Breast epithelium (tissue), 4 donors: Measurements from ENCODE around the gene SLC35E4. TPM values are rescaled to one million over a fixed set of nuclear protein-coding genes. Genes with fewer than 3 reads are reported as not detected.

ENCODE experiments used
- DNase-seq, 2 donors: peaks; one replicate each; pipeline ENCODE4 v3.0.0-alpha.2; 2019; ENCODE audit warnings: low spot score in 2 of 2
- H3K27ac ChIP-seq, 2 donors: fragments of 200-600 bp; sonication (generic) in 1 of 2; one replicate each; pipeline ENCODE4 v1.5.1; 2016 to 2019; ENCODE audit warnings: mild to moderate bottlenecking in 1 of 2
- H3K27me3 ChIP-seq, 2 donors: fragments of 200-600 bp; sonication (generic) in 1 of 2; one replicate each; pipeline versions ENCODE4 v1.5.1 to v1.6.0; 2017 to 2019; ENCODE audit warnings: control low read depth in 1 of 2, mild to moderate bottlenecking in 1 of 2
- H3K36me3 ChIP-seq: fragments of 200-600 bp; one replicate; pipeline ENCODE4 v1.5.1; 2019
- H3K4me1 ChIP-seq, 2 donors: fragments of 200-600 bp; sonication (generic); one replicate each; pipeline ENCODE4 v1.5.1; 2016 to 2019; ENCODE audit warnings: control low read depth in 1 of 2
- H3K4me3 ChIP-seq, 3 donors: fragments of 200-600 bp; sonication (generic); 1 replicate in 2 of 3; 2 replicates in 1 of 3; pipeline ENCODE4 v1.5.1; 2016 to 2019; ENCODE audit warnings: mild to moderate bottlenecking in 3 of 3, moderate library complexity in 2 of 3
- H3K9me3 ChIP-seq, 2 donors: fragments of 200-600 bp; sonication (generic) in 1 of 2; one replicate each; pipeline ENCODE4 v1.5.1; 2016 to 2019; ENCODE audit warnings: control low read depth in 1 of 2
- CTCF ChIP-seq, 3 donors: fragments of 450-650 bp; IDR thresholded peaks; one replicate each; pipeline ENCODE4 v1.5.1; 2016 to 2017; ENCODE audit warnings: antibody characterized with exemption in 3 of 3, mild to moderate bottlenecking in 3 of 3, moderate library complexity in 3 of 3
- POLR2A ChIP-seq: fragments of 450-650 bp; IDR thresholded peaks from one replicate; pipeline ENCODE4 v1.6.1; 2016; ENCODE audit warnings: antibody characterized with exemption, mild to moderate bottlenecking, moderate library complexity
- POLR2AphosphoS5 ChIP-seq, 3 donors: sonication (generic); formaldehyde crosslinking; IDR thresholded peaks; one replicate each; pipeline ENCODE4 v1.6.1; 2017; ENCODE audit warnings: antibody characterized with exemption in 3 of 3
- intact Hi-C: fragments of 100-400 bp; cut with DNase I; formaldehyde crosslinking; loops from one replicate; pipeline ENCODE4 v1.15.1; 2023; ENCODE audit warnings: low total_unique reads
- total RNA-seq, 3 donors: library from RNA; depleted of rRNA; stranded (reverse); fragments of >200 nt; gene quantifications; one replicate each; pipeline ENCODE4 v1.1.0, GENCODE V29; 2016

The SLC35E4 gene
- total RNA-seq, 3 donors from 2014 or later = 3.4 to 8.5 (median 4.8) TPM

GRCh38 chr22:30694171-30694639 is 58.6 kb downstream of the SLC35E4 start:
- H3K9me3 ChIP-seq = no peaks in the 10 kb centered on the region
- H3K4me1 ChIP-seq = no peaks in the 10 kb centered on the region
- TF ChIP-seq POLR2A (no peak), POLR2AphosphoS5 (IDR thresholded peaks at IDR 0.05) (no peak), CTCF (IDR thresholded peaks at IDR 0.05) (no peak)
- no peaks in the 10 kb centered on the region for H3K36me3 ChIP-seq
- no peaks in the 10 kb centered on the region for H3K27me3 ChIP-seq
- H3K27ac ChIP-seq = peak overlapping the region; percentile 88
- intact Hi-C loops = no loop called here
- peak; percentile 60 to 65 for DNase-seq
- peak overlapping the region; percentile 51 to 81 (median 71) for H3K4me3 ChIP-seq

GRCh38 chr22:30694640-30695350 is 59.2 kb downstream of the SLC35E4 start, which contains the start of gene OSBP2:
Gene OSBP2, plus strand, starts transcription at chr22:30694874. Its CDS starts 36 bp downstream, at chr22:30694910.
- Histone ChIP-seq H3K27me3 (no peaks in the 10 kb centered on the region), H3K4me3 (peak within 1 kb of the TSS; percentile 51 to 81 (median 71)), H3K27ac (peak within 1 kb of the TSS; percentile 88), H3K4me1 (no peaks in the 10 kb centered on the region), H3K9me3 (no peaks in the 10 kb centered on the region), H3K36me3 (no peaks in the 10 kb centered on the region)
- intact Hi-C loops = no loop called here
- DNase-seq = no peak
- TF ChIP-seq POLR2A (no peak), POLR2AphosphoS5 (IDR thresholded peaks at IDR 0.05) (no peak), CTCF (IDR thresholded peaks at IDR 0.05) (no peak)

GRCh38 chr22:30695351-30695851 is 59.8 kb downstream of the SLC35E4 start:
- H3K9me3 ChIP-seq = no peaks in the 10 kb centered on the region
- peak overlapping the region; percentile 51 to 81 (median 71) for H3K4me3 ChIP-seq
- DNase-seq = no peak
- no peaks in the 10 kb centered on the region for H3K27me3 ChIP-seq
- no peaks in the 10 kb centered on the region for H3K4me1 ChIP-seq
- H3K27ac ChIP-seq = peak overlapping the region; percentile 51 to 69
- H3K36me3 ChIP-seq = no peaks in the 10 kb centered on the region
- intact Hi-C loops = no loop called here
- TF ChIP-seq CTCF (IDR thresholded peaks at IDR 0.05) (no peak), POLR2A (no peak), POLR2AphosphoS5 (IDR thresholded peaks at IDR 0.05) (no peak)

GRCh38 chr22:30695871-30696655 is 60.5 kb downstream of the SLC35E4 start:
- DNase-seq = no peak
- H3K9me3 ChIP-seq = no peaks in the 10 kb centered on the region
- intact Hi-C loops = no loop called here
- no peaks in the 10 kb centered on the region for H3K4me1 ChIP-seq
- H3K36me3 ChIP-seq = no peaks in the 10 kb centered on the region
- H3K4me3 ChIP-seq = no peak overlapping the region
- H3K27ac ChIP-seq = no peak overlapping the region
- TF ChIP-seq POLR2A (no peak), CTCF (IDR thresholded peaks at IDR 0.05) (no peak), POLR2AphosphoS5 (IDR thresholded peaks at IDR 0.05) (no peak)
- no peaks in the 10 kb centered on the region for H3K27me3 ChIP-seq

Other genes with a start within 250 kb of the SLC35E4 start
- 10 to 100 TPM; 13.3 to 15.4 (median 14.0) TPM for gene RNF215, start 248.4 kb upstream of the SLC35E4 start, total RNA-seq
- 10 to 100 TPM in 2 of 3 donors, 1 to 10 TPM in 1; 5.3 to 45.7 (median 29.5) TPM for gene SEC14L2, start 238.8 kb upstream of the SLC35E4 start, total RNA-seq
- gene MTFP1, start 210.0 kb upstream of the SLC35E4 start, total RNA-seq = 10 to 100 TPM in 2 of 3 donors, 1 to 10 TPM in 1; 2.9 to 16.7 (median 14.4) TPM
- not detected for gene SEC14L3, start 163.8 kb upstream of the SLC35E4 start, total RNA-seq
- gene SEC14L4, start 130.1 kb upstream of the SLC35E4 start, total RNA-seq = under 1 TPM in 1 of 3 donors, not detected in 2; 0.29 TPM
- under 1 TPM in 2 of 3 donors, not detected in 1; 0.33 to 0.73 TPM for gene SEC14L6, start 89.0 kb upstream of the SLC35E4 start, total RNA-seq
- gene GAL3ST1, start 61.1 kb upstream of the SLC35E4 start, total RNA-seq = 1 to 10 TPM; 1.3 to 2.6 (median 1.3) TPM
- 10 to 100 TPM; 45.3 to 65.1 (median 56.4) TPM for gene PES1, start 43.9 kb upstream of the SLC35E4 start, total RNA-seq
- 10 to 100 TPM; 32.4 to 69.8 (median 36.7) TPM for gene TCN2, start 28.6 kb upstream of the SLC35E4 start, total RNA-seq
- gene DUSP18, start 32.1 kb downstream of the SLC35E4 start, total RNA-seq = 10 to 100 TPM in 1 of 3 donors, 1 to 10 TPM in 2; 5.9 to 12.0 (median 8.0) TPM
- gene OSBP2, start 59.1 kb downstream of the SLC35E4 start, total RNA-seq = 1 to 10 TPM in 2 of 3 donors, under 1 TPM in 1; 0.96 to 4.6 (median 4.4) TPM